CD4-positive, alpha-beta T cell (primary cell): ENCODE data around the gene DNAJC11. TPM values are rescaled to one million over a fixed set of nuclear protein-coding genes. Genes with fewer than 3 reads are reported as not detected.
"Not testable (repeated sequence)": the region's sequence is repeated elsewhere in the genome, so short reads cannot be mapped to it uniquely, and the experiment has no call there.

Source experiments
- ATAC-seq: fragments of 200-7000 bp; cut with Tn5 transposase; one replicate; pipeline ENCODE4 v1.10.0; 2022; ENCODE audit warnings: mild to moderate bottlenecking; ENCODE audit not compliant: poor library complexity
- CTCF ChIA-PET: fragments of 350-600 bp; sonication (Branson Sonifier 250); formaldehyde crosslinking; loops from one replicate; lab custom pipeline; 2021; ENCODE audit warnings: antibody characterized with exemption, inconsistent platforms; lab: Charles Lee
- POLR2A ChIA-PET: fragments of 350-600 bp; sonication (Branson Sonifier 250); formaldehyde crosslinking; loops from one replicate; lab custom pipeline; 2021; ENCODE audit warnings: antibody characterized with exemption, inconsistent platforms; lab: Charles Lee
- DNase-seq, 14 experiments: peaks; one replicate each; pipeline ENCODE4 v3.0.0-alpha.2; 2013 to 2020; ENCODE audit warnings: mixed read lengths in 2 of 14
- H3K27ac ChIP-seq, 2 donors: one replicate each; pipeline versions ENCODE4 v1.5.1 to v1.7.0; 2013; ENCODE audit warnings: low read length in 2 of 2, low read depth in 1 of 2, mild to moderate bottlenecking in 1 of 2
- H3K27me3 ChIP-seq, 2 experiments: 1 replicate in 1 of 2; 2 replicates in 1 of 2; pipeline versions ENCODE4 v1.6.1 to v1.7.0; 2013; ENCODE audit warnings: low read length in 2 of 2, control low read depth in 1 of 2, mild to moderate bottlenecking in 1 of 2, moderate library complexity in 1 of 2; ENCODE audit not compliant: insufficient read depth in 2 of 2, control insufficient read depth in 1 of 2
- H3K36me3 ChIP-seq: one replicate; pipeline ENCODE4 v1.6.1; 2013; ENCODE audit warnings: low read length, control low read depth; ENCODE audit not compliant: insufficient read depth
- H3K4me1 ChIP-seq: one replicate; pipeline ENCODE4 v1.6.1; 2013; ENCODE audit warnings: low read length, control low read depth; ENCODE audit not compliant: insufficient read depth
- H3K4me3 ChIP-seq: one replicate; pipeline ENCODE4 v1.5.1; 2013; ENCODE audit warnings: mild to moderate bottlenecking, low read length, moderate library complexity
- H3K9me3 ChIP-seq, 2 experiments: 1 replicate in 1 of 2; 2 replicates in 1 of 2; pipeline versions ENCODE4 v1.6.1 to v1.7.0; 2013; ENCODE audit warnings: low read length in 2 of 2, mild to moderate bottlenecking in 2 of 2, control low read depth in 1 of 2, moderate library complexity in 1 of 2; ENCODE audit not compliant: control insufficient read depth in 1 of 2, insufficient read depth in 1 of 2
- H3K27ac Mint-ChIP-seq: one replicate; pipeline ENCODE4 v1.8.0; 2020; ENCODE audit warnings: mixed read lengths
- H3K27me3 Mint-ChIP-seq: one replicate; pipeline ENCODE4 v1.8.0; 2021; ENCODE audit warnings: mixed read lengths
- H3K36me3 Mint-ChIP-seq: one replicate; pipeline ENCODE4 v1.8.0; 2021; ENCODE audit warnings: low read depth, mixed read lengths
- H3K4me1 Mint-ChIP-seq: one replicate; pipeline ENCODE4 v1.8.0; 2021; ENCODE audit warnings: low read depth, mixed read lengths
- H3K4me3 Mint-ChIP-seq: one replicate; pipeline ENCODE4 v1.8.0; 2020; ENCODE audit warnings: mild to moderate bottlenecking, mixed read lengths
- H3K9me3 Mint-ChIP-seq: one replicate; pipeline ENCODE4 v1.8.0; 2020; ENCODE audit warnings: mixed read lengths
- intact Hi-C, 2 experiments: fragments of 100-400 bp; cut with DNase I in 1 of 2; cut with micrococcal nuclease in 1 of 2; formaldehyde crosslinking; loops; one replicate each; pipeline versions ENCODE4 v1.15.1 to v1.9.0; 2023 to 2025; cut with DNase I, micrococcal nuclease
- total RNA-seq, 174 experiments: library from RNA in 2 of 174; stranded (reverse) in 2 of 174; gene quantifications; one replicate each; pipeline ENCODE4 v1.2.3 and lab custom pipeline; 2021 to 2026
- TF ChIP-seq, protein P1 (sequence below): fragments of 200-600 bp; IDR thresholded peaks from one replicate; pipeline ENCODE4 v1.8.0; 2022; ENCODE audit warnings: antibody characterized with exemption, mild to moderate bottlenecking

DNAJC11 gene
- total RNA-seq, 2 experiments from 2014 or later, result 20.6 to 24.0 TPM

DNA sequence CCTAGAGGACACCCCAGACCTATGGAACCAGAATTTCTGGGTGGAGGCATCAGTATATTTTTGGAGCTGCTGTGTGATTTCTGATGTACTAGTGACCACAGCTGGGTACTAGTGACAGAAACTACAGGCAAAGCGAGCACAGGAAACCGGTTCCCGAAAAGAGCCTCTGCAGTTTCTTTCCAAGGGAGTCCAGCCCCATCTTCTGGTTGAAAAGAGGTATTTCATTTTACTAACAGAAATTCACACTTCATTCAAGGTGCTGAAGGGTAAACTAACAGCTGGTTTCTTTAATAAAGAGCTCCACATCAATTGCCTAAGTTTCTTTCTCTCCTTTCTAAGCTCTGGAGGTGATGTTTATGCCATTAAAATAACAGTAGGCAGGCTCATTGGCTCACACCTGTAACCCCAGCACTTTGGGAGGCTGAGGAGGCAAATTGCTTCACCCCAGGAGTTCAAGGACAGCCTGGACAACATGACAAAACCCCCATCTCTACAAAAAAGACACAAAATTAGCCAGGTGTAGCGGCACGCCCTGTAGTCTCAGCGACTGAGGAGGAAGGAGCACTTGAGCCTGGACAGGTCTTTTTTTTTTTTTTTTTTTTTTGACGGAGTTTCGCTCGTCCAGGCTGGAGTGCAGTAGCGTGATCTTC lies 55.0 kb downstream of the DNAJC11 start:
- peak; percentile 71 for ATAC-seq
- H3K27ac Mint-ChIP-seq, result no peak overlapping the region
- peaks cover 6% of the 10 kb centered on the region for H3K4me1 Mint-ChIP-seq
- DNase-seq, result peak in 10 of 14 experiments; percentile 7 to 70 (median 19)
- CTCF ChIA-PET, result interaction anchor here (1.1 to 2.7 kb wide), 9 partner anchors 43 to 223 kb away, joined by 3 to 10 read pairs (median 4); partner anchors contain the start of genes ESPN, NOL9, PLEKHG5 and TAS1R1
- POLR2A ChIA-PET, result interaction anchor here (0.7 to 1.2 kb wide), 3 partner anchors 21 to 155 kb away, joined by 3 to 5 read pairs (median 4); partner anchors contain the start of genes NOL9 and PLEKHG5
- TF ChIP-seq, protein P1, sequence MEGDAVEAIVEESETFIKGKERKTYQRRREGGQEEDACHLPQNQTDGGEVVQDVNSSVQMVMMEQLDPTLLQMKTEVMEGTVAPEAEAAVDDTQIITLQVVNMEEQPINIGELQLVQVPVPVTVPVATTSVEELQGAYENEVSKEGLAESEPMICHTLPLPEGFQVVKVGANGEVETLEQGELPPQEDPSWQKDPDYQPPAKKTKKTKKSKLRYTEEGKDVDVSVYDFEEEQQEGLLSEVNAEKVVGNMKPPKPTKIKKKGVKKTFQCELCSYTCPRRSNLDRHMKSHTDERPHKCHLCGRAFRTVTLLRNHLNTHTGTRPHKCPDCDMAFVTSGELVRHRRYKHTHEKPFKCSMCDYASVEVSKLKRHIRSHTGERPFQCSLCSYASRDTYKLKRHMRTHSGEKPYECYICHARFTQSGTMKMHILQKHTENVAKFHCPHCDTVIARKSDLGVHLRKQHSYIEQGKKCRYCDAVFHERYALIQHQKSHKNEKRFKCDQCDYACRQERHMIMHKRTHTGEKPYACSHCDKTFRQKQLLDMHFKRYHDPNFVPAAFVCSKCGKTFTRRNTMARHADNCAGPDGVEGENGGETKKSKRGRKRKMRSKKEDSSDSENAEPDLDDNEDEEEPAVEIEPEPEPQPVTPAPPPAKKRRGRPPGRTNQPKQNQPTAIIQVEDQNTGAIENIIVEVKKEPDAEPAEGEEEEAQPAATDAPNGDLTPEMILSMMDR, result peak; percentile 70
- Histone ChIP-seq H3K9me3 (no peaks in the 10 kb centered on the region), H3K27me3 (no peaks in the 10 kb centered on the region), H3K4me3 (no peak overlapping the region), H3K36me3 (peaks cover 32% of the 10 kb centered on the region), H3K4me1 (peaks cover 6% of the 10 kb centered on the region), H3K27ac (no peak overlapping the region)
- no peak overlapping the region for H3K4me3 Mint-ChIP-seq
- H3K36me3 Mint-ChIP-seq, result peaks cover 38% of the 10 kb centered on the region
- no peaks in the 10 kb centered on the region for H3K27me3 Mint-ChIP-seq
- intact Hi-C loops, result loop anchor here (1.0 to 10.0 kb wide), 4 partner anchors 92 to 222 kb away; partner anchors contain the start of genes ESPN (in 1 of the 2) and NOL9 (in 1 of the 2)
- no peaks in the 10 kb centered on the region for H3K9me3 Mint-ChIP-seq

DNA sequence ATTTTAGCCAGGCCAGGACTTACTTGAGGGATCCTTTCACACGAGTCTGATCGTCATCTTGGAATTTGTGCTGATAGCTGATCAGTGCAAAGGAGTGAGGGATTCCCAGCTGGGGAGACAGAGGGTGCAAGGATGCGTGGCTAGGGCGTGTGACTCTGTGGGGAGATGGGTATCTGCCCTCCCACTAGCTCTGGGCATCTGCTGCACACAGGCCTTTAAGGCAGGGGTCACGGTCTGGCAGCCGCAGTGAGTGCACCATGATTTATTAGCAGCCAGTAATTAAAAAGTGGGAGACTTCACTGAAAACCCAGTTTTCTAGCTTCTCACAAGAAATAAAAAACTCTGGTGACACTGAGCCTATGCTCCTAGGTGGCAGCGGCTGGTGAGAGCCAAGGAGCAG lies 56.6 kb downstream of the DNAJC11 start:
- no peak for ATAC-seq

DNA sequence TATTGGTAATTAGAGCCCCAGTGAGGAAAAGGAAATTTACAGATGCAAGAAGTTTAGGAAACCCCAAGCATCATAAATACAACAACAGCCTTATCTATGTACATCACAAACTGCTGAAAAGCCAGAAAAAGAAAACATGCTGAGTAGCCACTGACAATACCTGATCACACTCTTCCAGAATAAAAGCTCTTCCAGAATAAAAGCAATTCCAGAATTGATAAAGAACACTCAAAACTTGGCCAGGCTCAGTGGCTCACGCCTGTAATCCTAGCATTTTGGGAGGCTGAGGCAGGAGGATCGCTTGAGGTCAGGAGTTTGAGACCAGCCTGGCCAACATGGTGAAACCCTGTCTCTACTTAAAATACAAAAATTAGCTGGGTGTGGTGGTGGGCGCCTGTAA lies 60.7 kb downstream of the DNAJC11 start:
- H3K27me3 ChIP-seq, result not testable (repeated sequence)
- intact Hi-C loops, result loop anchor here (5.0 to 10.0 kb wide), 2 partner anchors 39 to 216 kb away; partner anchors contain the start of genes ESPN (in 1 of the 2) and KLHL21 (in 1 of the 2)
- H3K36me3 ChIP-seq, result peaks cover 70% of the 10 kb centered on the region

More for the DNA sequence above, 56.6 kb downstream of the DNAJC11 start:
- Mint-ChIP-seq H3K4me3 (no peak overlapping the region), H3K9me3 (no peaks in the 10 kb centered on the region), H3K4me1 (peaks cover 6% of the 10 kb centered on the region), H3K36me3 (peaks cover 42% of the 10 kb centered on the region), H3K27me3 (no peaks in the 10 kb centered on the region), H3K27ac (no peak overlapping the region)
- CTCF ChIA-PET, result interaction anchor here (1.2 to 2.6 kb wide), 3 partner anchors 90 to 156 kb away, joined by 4 to 10 read pairs (median 6); partner anchors contain the start of genes NOL9, PLEKHG5 and TAS1R1
- TF ChIP-seq, protein P1, result no peak
- intact Hi-C loops, result loop anchor here in 1 of 2 experiments (10.0 kb wide), 1 partner anchor 220 kb away; the partner anchor contains the start of gene ESPN
- DNase-seq, result no peak
- Histone ChIP-seq H3K36me3 (peaks cover 32% of the 10 kb centered on the region), H3K4me3 (no peak overlapping the region), H3K27ac (no peak overlapping the region), H3K27me3 (no peaks in the 10 kb centered on the region), H3K4me1 (peaks cover 6% of the 10 kb centered on the region), H3K9me3 (no peaks in the 10 kb centered on the region)
- POLR2A ChIA-PET, result no interaction called here

More for the DNA sequence above, 60.7 kb downstream of the DNAJC11 start:
- DNase-seq, H3K27ac ChIP-seq, H3K27me3 Mint-ChIP-seq, H3K27ac Mint-ChIP-seq, ATAC-seq, CTCF ChIA-PET, H3K4me1 Mint-ChIP-seq, H3K9me3 ChIP-seq, H3K4me3 ChIP-seq, H3K9me3 Mint-ChIP-seq, H3K4me3 Mint-ChIP-seq, H3K4me1 ChIP-seq, POLR2A ChIA-PET: not testable (repeated sequence)
- H3K36me3 Mint-ChIP-seq, result peaks cover 68% of the 10 kb centered on the region
